Measurements from ENCODE around the gene PKHD1. TPM values are rescaled to one million over a fixed set of nuclear protein-coding genes. Genes with fewer than 3 reads are reported as not detected.

Gene PKHD1
- total RNA-seq, 1 donor from 2014 or later = 1.6 TPM

DNA sequence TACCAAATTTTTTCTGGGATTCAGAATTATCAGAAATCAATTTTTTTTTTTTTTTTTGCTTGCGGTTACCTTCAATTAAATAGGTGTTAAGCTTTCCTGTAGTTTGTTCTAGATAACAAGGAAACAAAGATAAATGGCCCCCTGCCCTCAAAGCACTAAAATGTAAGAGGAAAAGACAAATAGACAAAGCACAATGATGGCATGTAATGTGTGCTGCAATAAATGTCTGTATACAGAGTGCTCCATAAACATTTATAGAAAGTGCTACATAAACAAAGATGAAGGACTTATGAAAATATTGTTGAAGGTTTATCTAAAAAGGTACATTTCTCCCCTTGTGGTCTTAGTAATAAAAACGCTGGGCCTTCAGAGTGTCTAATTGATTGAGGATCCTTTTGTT lies 384.6 kb downstream of the PKHD1 start:
- DNase-seq (ENCODE audit: low read depth) = no peak
- TF ChIP-seq CTCF (IDR thresholded peaks at IDR 0.05; ENCODE audit: insufficient read depth, low read length, poor library complexity, severe bottlenecking) = no peak
- Histone ChIP-seq H3K27me3 (ENCODE audit: control insufficient read depth, insufficient read depth, low read length) (no peaks in the 10 kb centered on the region), H3K36me3 (ENCODE audit: control insufficient read depth, insufficient read depth, low read length) (no peaks in the 10 kb centered on the region), H3K4me3 (ENCODE audit: low read depth, low read length) (no peak overlapping the region)

DNA sequence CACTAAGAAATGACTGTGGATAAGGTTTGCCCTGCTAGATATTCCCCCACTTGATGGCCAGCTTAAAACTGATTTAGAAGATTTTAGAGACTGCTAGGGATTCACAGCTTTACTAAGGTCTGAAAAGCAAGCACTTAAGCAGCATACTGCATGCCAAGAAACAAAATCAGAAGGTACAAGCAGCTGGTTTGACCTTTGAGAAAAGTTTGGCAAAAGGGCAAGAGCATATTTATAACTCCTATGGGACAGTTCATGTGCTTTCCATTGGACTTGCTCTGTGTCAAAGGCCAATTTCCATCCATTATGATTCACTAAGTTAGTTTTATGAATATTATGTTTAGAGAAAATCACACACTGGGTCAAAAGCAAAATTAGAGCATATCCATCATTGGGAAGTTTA lies 402.8 kb downstream of the PKHD1 start:
- no peak for TF ChIP-seq CTCF (IDR thresholded peaks at IDR 0.05; ENCODE audit: insufficient read depth, low read length, poor library complexity, severe bottlenecking)

GRCh38 chr6:51684038-51684437 lies 403.4 kb downstream of the PKHD1 start:
- TF ChIP-seq CTCF (IDR thresholded peaks at IDR 0.05; ENCODE audit: insufficient read depth, low read length, poor library complexity, severe bottlenecking) = no peak
- Histone ChIP-seq H3K4me3 (ENCODE audit: low read depth, low read length) (no peak overlapping the region), H3K27me3 (ENCODE audit: control insufficient read depth, insufficient read depth, low read length) (no peaks in the 10 kb centered on the region), H3K36me3 (ENCODE audit: control insufficient read depth, insufficient read depth, low read length) (no peaks in the 10 kb centered on the region)
- no peak for DNase-seq (ENCODE audit: low read depth)

More for the DNA sequence above, 402.8 kb downstream of the PKHD1 start:
- no peak overlapping the region for H3K4me3 ChIP-seq (ENCODE audit: low read depth, low read length)
- DNase-seq (ENCODE audit: low read depth) = no peak
- no peaks in the 10 kb centered on the region for H3K27me3 ChIP-seq (ENCODE audit: control insufficient read depth, insufficient read depth, low read length)
- H3K36me3 ChIP-seq (ENCODE audit: control insufficient read depth, insufficient read depth, low read length) = no peaks in the 10 kb centered on the region

- Histone ChIP-seq H3K4me3 (ENCODE audit: low read depth, low read length) (no peak overlapping the region), H3K27me3 (ENCODE audit: control insufficient read depth, insufficient read depth, low read length) (no peaks in the 10 kb centered on the region), H3K36me3 (ENCODE audit: control insufficient read depth, insufficient read depth, low read length) (no peaks in the 10 kb centered on the region)
- TF ChIP-seq CTCF (IDR thresholded peaks at IDR 0.05; ENCODE audit: insufficient read depth, low read length, poor library complexity, severe bottlenecking) = no peak
- DNase-seq (ENCODE audit: low read depth) = no peak
Observed at GRCh38 chr6:51678905-51679620, 408.4 kb downstream of the PKHD1 start.

- H3K36me3 ChIP-seq (ENCODE audit: control insufficient read depth, insufficient read depth, low read length) = no peaks in the 10 kb centered on the region
- DNase-seq (ENCODE audit: low read depth) = no peak
- H3K27me3 ChIP-seq (ENCODE audit: control insufficient read depth, insufficient read depth, low read length) = no peaks in the 10 kb centered on the region
- no peak overlapping the region for H3K4me3 ChIP-seq (ENCODE audit: low read depth, low read length)
- no peak for TF ChIP-seq CTCF (IDR thresholded peaks at IDR 0.05; ENCODE audit: insufficient read depth, low read length, poor library complexity, severe bottlenecking)
Observed at GRCh38 chr6:51678274-51678673, 409.1 kb downstream of the PKHD1 start.

DNA sequence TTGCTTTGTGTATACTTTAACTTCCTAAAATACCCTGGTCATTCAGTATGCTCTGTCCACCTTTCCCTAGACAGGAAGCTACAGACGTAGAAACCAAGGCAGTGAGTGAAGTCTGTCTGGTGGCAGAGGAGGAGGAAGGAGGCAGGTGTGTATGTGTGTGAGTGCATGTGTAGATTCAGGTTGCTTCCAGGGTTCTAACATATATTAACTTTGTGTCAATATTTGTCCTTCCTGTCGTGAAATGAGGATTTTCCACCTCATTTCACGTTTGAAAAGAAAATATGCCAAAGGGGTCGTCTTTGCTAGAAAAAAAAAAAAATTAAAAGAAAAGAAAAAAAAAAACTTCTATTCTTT lies 411.5 kb downstream of the PKHD1 start:
- no peak for DNase-seq (ENCODE audit: low read depth)
- H3K36me3 ChIP-seq (ENCODE audit: control insufficient read depth, insufficient read depth, low read length) = no peaks in the 10 kb centered on the region
- no peaks in the 10 kb centered on the region for H3K27me3 ChIP-seq (ENCODE audit: control insufficient read depth, insufficient read depth, low read length)
- TF ChIP-seq CTCF (IDR thresholded peaks at IDR 0.05; ENCODE audit: insufficient read depth, low read length, poor library complexity, severe bottlenecking) = no peak
- H3K4me3 ChIP-seq (ENCODE audit: low read depth, low read length) = no peak overlapping the region
